ENCODE data around the gene CCK. TPM values are rescaled to one million over a fixed set of nuclear protein-coding genes. Genes with fewer than 3 reads are reported as not detected.

CCK gene
- total RNA-seq, 6 experiments from 2014 or later = not detected

- no peak for DNase-seq
- peaks cover 21% of the 10 kb centered on the region for H3K4me1 Mint-ChIP-seq (ENCODE audit: low read depth)
- no peaks in the 10 kb centered on the region for H3K36me3 Mint-ChIP-seq (ENCODE audit: low read depth)
- no peak for TF ChIP-seq CTCF (IDR thresholded peaks at IDR 0.05)
- no peak overlapping the region for H3K27ac Mint-ChIP-seq
- peaks cover 46% of the 10 kb centered on the region for H3K27me3 Mint-ChIP-seq (ENCODE audit: insufficient read depth)
- H3K9me3 Mint-ChIP-seq = no peaks in the 10 kb centered on the region
- H3K4me3 Mint-ChIP-seq = no peak overlapping the region; the same call in 1 of the 2 replicates
Observed at GRCh38 chr3:42263354-42264346, 2.3 kb downstream of the CCK start.

- H3K27me3 Mint-ChIP-seq (ENCODE audit: insufficient read depth) = peaks cover 43% of the 10 kb centered on the region
- H3K27ac Mint-ChIP-seq = peak overlapping the region; percentile 56
- peaks cover 21% of the 10 kb centered on the region for H3K4me1 Mint-ChIP-seq (ENCODE audit: low read depth)
- H3K4me3 Mint-ChIP-seq = no peak overlapping the region; the same call in 1 of the 2 replicates
- H3K9me3 Mint-ChIP-seq = no peaks in the 10 kb centered on the region
- no peaks in the 10 kb centered on the region for H3K36me3 Mint-ChIP-seq (ENCODE audit: low read depth)
- TF ChIP-seq CTCF (IDR thresholded peaks at IDR 0.05) = no peak
- peak; percentile 96 for DNase-seq
Observed at GRCh38 chr3:42262525-42262924, 3.5 kb downstream of the CCK start.

GRCh38 chr3:42257007-42257406 lies 9.0 kb downstream of the CCK start:
- no peak for DNase-seq
- H3K9me3 Mint-ChIP-seq = no peaks in the 10 kb centered on the region
- H3K27ac Mint-ChIP-seq = no peak overlapping the region
- H3K36me3 Mint-ChIP-seq (ENCODE audit: low read depth) = no peaks in the 10 kb centered on the region
- H3K4me1 Mint-ChIP-seq (ENCODE audit: low read depth) = peaks cover 45% of the 10 kb centered on the region
- peaks cover 16% of the 10 kb centered on the region for H3K27me3 Mint-ChIP-seq (ENCODE audit: insufficient read depth)
- no peak for TF ChIP-seq CTCF (IDR thresholded peaks at IDR 0.05)
- H3K4me3 Mint-ChIP-seq = no peak overlapping the region

GRCh38 chr3:42256135-42256819 lies 9.7 kb downstream of the CCK start:
- Mint-ChIP-seq H3K4me1 (ENCODE audit: low read depth) (peaks cover 41% of the 10 kb centered on the region), H3K9me3 (no peaks in the 10 kb centered on the region), H3K27ac (no peak overlapping the region), H3K36me3 (ENCODE audit: low read depth) (no peaks in the 10 kb centered on the region), H3K4me3 (peak overlapping the region; percentile 4; the same call in 1 of the 2 replicates), H3K27me3 (ENCODE audit: insufficient read depth) (peaks cover 20% of the 10 kb centered on the region)
- DNase-seq = peak; percentile 36
- no peak for TF ChIP-seq CTCF (IDR thresholded peaks at IDR 0.05)

GRCh38 chr3:42254566-42254965 lies 11.4 kb downstream of the CCK start:
- no peak overlapping the region for H3K27ac Mint-ChIP-seq
- no peaks in the 10 kb centered on the region for H3K9me3 Mint-ChIP-seq
- no peak for TF ChIP-seq CTCF (IDR thresholded peaks at IDR 0.05)
- no peak for DNase-seq
- H3K36me3 Mint-ChIP-seq (ENCODE audit: low read depth) = no peaks in the 10 kb centered on the region
- H3K4me1 Mint-ChIP-seq (ENCODE audit: low read depth) = peaks cover 41% of the 10 kb centered on the region
- H3K27me3 Mint-ChIP-seq (ENCODE audit: insufficient read depth) = peaks cover 19% of the 10 kb centered on the region
- H3K4me3 Mint-ChIP-seq = no peak overlapping the region
